GM21576 (cell line): Measurements from ENCODE around the gene PROSER3.
"Not testable (repeated sequence)": the region's sequence is repeated elsewhere in the genome, so short reads cannot be mapped to it uniquely, and the experiment has no call there.

Experiments used
- ATAC-seq: cut with Tn5 transposase; IDR thresholded peaks from one replicate; pipeline ENCODE4 v1.9.1; 2021; ENCODE audit warnings: mild to moderate bottlenecking, moderate library complexity; ENCODE audit not compliant: unreplicated experiment

The PROSER3 gene

DNA sequence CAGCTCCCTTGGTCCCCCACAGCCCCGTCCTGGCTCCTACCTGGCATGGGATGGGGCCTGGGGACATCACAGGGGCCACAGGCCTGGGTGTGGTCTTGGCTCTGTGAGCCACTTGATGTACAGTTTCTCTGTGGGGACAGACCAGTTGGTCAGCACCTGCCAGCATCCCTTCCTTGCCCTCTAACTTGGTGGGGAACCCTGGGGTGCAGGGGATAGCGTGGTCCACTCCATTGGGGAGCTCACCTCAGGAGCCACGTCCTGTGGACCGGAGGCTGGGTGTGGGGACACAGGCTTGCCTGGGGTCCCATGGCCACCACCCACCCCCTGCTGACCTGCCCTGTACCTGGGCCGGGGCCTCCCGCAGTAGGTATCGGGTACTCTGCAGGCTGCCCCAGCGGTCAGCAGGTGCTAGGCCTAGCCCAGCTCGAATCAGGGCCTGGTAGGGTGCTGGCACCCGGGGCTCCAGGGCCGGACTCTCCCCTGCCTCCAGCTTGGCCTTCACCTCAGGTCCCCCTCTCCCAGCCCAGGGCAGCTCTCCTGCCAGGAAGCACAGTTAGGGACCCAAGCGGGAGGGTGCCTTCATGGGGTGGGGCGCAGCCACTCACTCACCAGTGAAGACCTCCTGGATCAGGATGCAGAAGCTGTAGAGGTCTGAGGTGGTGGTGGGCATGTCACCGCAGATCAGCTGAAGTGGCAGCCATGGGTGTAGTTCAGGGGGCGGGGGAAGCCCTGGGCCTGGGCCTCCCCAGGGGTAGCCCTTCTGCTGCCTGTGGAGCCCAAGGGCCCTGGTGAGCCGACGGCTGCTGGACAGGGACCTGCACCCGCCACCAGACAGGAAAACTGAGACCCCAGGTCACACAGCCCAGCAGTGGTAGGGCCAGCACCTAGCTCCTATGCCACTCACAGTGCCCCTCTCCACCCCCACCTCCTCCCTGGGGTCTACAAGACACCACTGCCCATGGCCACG is 32.3 kb downstream of the PROSER3 start:
- no peak for ATAC-seq

GRCh38 chr19:35790981-35791813 is 33.2 kb downstream of the PROSER3 start:
- no peak for ATAC-seq

DNA sequence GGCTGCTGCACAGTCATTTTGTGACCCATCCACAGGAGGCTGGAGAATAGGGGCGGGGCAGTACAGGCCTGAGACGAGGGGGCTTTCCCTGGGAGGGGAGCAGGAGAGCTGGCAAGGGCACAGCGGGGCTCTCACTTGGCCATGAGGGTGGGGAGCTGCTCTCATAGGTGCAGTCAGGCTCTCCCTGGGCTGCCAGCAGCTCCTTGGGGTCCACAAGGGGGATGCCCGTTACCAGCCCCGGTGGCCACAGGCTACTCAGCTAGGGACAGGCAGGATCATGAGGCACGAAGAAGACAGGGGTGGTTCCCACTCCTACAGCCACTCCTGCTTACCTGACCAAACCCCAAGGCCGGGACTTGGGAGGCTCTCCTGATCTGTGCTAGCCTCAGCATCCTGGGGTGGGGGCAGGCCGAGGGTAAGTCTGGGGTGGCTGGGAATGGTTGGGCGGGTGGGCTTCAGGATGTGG is 33.9 kb downstream of the PROSER3 start:
- ATAC-seq = no peak

DNA sequence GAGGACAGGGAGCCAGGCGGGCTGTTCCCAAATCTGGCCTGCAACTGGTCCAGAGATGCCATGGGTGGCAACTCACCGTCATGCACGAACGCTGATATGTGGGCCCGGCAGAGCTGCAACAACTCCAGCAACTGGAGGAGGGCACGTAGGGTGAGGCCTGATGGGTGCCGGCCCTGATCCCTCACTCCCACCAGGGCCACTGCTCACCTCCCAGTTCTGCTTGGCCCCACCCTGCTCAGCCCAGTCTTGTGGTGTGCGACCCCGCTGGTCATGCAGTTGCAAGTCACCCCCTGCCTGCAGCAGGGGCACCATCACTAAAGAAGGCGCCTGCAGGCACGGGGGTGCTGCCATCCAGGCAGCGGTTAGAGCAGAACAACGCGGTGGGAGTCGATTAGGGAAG is 34.3 kb downstream of the PROSER3 start:
- ATAC-seq = no peak

GRCh38 chr19:35792888-35793287 is 34.9 kb downstream of the PROSER3 start:
- no peak for ATAC-seq

DNA sequence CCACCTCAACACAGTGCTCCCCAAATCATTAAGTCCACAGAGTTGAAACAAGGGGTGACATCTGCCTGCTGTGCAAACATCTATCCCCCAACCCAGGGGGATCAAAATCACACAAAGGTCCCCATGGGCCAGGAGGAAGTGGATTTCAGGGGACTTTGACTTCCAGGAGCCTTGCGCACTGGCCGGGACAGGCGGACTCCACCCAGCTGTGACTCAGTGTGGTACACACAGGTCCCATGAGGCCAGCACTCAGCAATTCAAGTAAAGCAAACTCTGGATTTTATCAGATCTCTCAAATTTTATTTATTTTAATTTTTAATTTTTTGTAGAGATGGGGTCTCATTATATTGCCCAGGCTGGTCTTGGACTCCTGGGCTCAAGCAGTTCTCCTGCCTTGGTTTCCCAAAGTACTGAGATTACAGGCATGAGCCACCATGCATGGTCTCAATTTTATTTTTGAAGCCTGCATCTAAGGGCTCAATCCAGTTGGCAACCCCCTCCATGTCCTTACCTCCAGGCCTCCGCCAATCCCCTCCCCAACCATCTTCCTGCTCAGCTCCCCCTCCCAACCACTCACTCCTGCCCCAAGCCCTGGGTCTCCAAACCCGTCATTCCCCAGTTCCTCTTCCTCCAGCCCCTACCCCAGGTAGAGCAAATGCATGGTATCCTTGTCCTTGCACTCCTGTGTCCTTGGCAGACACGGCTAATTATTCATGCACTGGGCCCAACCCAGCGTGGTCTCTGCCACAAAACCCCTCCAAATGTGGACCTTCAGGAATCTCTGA is 35.6 kb downstream of the PROSER3 start:
- no peak for ATAC-seq

GRCh38 chr19:35795564-35795963 is 37.6 kb downstream of the PROSER3 start:
- ATAC-seq = not testable (repeated sequence)

DNA sequence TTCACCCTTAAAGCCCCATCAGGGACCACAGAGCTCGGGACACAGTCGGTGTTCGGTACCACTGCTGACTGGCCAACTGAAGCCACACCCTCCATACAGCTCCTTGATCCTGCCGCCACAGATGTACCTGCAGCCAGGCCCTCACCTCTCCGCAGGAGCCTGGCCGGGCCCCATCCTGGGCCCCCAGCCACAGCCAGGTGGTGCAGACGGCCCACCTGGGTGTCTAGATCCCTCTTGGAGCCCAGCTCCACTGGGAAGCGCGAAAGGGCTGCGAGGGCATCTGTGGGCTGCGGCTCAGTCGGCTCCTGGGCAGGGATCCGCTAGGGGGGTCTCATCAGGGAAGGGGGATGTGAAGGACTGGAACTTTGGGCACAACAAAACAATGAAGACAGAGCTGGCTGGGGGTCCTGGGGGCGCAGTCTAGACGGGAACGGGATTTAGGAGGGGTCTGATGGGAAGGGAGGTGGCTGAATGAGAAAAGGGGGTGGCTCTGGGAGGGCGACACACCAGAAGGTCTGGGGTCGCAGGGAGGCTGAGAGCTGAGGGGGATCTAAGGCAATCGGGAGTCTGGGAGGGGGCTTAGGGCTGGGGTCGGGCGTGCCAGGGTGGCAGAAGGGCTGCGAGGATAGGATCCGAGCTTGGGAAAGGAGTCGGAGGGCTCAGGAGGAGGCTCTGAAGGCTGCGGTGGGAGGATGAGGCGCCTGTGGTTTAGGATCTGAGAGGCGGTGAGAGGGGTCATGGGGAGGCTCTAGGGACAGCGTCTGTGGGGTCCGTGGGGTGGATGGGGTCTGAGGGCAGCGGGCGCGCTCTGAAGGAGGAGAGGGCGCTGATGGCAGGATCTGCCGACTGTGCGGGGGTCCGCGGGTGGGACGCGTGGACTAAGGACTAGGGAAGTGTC is 38.9 kb downstream of the PROSER3 start:
- no peak for ATAC-seq

DNA sequence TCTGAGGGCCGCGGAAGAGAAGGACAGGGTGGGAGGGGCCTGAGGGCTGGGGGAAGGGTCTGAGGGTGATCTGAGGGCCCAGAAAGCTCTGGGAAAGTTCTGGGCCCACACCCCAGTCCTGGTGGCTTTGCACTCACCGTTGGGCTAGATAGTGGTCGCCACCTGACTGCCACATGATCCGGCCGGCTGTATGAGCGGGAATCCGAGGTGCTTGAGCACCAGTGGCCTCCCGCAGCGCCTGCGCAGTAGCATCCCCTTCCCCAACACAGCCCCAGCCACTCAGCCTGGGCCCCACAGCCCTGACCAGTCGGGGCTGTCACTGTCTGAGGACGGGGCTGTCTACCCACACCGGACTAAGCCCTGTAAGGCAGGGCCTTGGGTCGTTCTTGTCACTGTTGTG is 39.7 kb downstream of the PROSER3 start:
- no peak for ATAC-seq

GRCh38 chr19:35801828-35802227 is 43.9 kb downstream of the PROSER3 start:
- no peak for ATAC-seq

DNA sequence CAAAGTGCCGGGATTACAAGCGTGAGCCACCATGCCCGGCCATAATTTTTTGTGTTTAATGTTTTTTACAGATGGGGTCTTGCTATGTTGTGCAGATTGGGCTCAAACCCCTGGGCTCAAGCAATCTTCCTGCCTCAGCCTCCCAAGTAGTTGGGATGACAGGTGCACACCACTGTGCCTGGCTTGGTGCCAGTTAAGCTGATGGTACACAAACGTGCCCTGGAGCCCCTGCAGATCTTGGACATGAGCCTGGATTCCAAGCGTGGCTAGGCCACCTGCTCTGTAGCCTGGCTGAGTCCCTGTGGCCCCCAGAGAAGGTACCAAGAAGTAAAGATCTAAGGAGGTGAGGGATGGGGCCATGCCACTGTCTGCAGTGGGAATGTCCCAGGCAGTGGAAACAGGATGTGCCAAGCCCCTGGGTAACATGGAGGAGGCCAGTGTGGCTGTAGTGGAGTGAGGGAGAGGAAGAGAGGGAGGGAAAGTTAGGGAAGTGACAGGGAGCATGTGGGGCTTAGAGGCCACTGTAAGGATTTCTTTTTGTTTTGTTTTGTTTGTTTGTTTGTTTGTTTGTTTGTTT is 47.6 kb downstream of the PROSER3 start:
- no peak for ATAC-seq

DNA sequence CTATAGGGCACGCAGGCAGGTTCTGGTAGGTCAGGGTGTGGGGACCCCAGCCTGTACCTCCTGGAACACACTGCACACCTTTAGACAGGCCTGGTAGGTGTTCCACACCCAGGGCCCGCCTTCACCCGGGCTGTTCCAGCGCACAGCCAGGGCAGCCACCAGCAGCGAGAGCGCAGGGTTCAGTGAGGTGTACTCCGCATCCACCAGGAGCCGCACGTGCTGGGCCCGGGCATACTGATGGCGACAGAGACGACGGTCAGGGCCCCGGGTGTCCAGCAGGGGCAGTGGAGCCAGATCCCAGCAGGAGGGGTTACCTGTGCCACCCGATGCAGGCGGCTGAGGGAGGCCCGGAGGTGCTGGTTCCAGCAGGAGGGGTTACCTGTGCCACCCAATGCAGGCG is 48.6 kb downstream of the PROSER3 start:
- ATAC-seq = no peak

DNA sequence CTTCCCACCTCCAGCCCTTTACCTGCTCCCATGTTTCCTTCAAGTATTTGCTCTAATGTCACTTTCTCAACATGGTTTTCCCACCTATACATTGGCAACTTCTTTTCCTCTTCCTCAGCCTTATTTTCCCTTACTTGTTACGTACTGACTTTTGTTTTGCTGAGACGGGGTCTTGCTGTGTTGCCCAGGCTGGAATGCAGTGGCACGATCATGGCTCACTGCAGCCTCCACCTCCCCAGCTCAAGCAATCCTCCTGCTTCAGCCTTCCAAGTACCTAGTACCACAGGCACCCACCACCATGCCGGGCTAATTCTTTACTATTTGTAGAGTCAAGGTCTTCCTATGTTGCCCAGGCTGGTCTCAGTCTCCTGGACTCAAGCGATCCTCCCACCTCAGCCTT is 49.7 kb downstream of the PROSER3 start:
- ATAC-seq = no peak

- no peak for ATAC-seq
These were observed 53.6 kb downstream of the PROSER3 start for GRCh38 chr19:35811317-35812219.

DNA sequence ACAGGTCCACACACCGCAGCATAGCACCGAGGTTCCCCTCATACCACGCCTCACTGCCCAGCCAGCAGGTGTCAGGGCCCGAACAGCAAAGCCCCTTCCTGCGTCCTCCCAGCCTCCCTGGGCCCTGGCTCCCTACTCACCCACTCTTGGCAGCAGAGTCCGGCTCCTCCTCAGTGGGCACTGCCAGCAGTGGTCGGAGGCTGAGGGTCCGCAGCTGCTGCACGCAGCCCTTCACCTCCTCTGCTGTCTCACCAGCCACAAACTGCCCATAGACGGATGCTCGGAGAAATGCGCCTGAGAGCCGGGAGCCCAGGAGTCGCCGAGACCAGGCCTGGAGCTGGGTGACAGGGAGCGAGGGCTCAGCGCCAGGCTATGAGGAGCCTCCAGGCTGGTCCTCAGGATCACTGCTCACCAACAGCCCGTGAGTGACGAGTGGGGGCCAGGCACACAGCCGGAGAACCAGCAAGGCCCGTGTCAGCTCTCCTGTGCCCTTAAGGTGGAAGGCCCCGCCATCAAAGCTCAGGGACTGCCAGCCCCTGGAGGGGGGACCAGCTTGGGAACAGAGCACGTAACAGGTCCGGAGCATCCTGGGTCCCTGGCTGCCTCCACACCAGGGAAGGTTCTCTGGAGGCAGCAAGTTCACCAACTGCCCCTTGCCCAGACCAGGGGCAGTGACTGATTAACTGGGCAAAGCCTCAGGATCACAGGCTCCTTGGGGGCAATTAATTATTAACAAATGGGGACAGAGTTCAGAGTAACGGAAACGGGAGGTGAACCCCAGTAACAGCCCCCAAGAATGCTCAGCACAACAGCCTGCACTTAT is 54.5 kb downstream of the PROSER3 start, which contains the start of gene PRODH2:
PRODH2 (minus strand) TSS at position 626 of the 823 bp plus-strand sequence; CDS start at position 586, 40 bp downstream.
- ATAC-seq = no peak

DNA sequence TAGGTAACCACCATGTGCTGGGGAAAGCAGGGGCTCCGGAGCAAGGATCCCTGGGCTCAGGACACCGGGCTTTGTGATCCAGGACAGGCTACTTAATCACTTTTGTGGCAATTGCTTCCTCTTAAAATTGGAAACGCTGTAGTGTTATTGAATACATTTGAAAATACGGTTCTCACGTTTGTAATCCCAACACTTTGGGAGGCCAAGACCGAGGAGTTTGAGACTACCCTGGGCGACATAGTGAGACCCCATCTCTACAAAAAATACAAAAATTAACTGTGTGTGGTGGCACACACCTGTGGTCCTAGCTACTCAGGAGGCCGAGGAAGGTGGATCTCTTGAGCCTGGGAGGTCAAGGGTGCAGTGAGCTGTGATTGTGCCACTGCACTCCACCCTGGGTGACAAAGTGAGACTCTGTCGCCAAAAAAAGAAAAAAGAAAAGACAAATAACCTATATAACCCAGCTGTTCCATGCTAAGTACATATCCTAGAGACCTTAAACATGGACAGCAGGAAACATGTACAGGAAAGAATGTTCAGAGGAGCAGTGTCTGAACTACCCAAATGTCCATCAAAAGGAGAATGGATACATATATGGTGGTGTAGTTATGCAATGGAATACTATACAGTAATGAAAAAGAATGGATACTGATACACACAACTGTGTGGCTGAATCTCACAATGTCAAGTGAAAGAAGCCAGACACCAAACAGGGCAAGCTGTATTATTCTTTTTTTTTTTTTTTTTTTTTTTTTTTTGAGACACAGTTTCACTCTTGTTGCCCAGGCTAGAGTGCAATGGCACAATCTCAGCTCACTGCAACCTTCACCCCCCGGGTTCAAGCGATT is 55.3 kb downstream of the PROSER3 start:
- ATAC-seq = no peak

GRCh38 chr19:35816262-35816661 is 58.3 kb downstream of the PROSER3 start:
- no peak for ATAC-seq
